K562 (cell line): ENCODE results near the gene COMTD1. TPM values are rescaled to one million over a fixed set of nuclear protein-coding genes. Genes with fewer than 3 reads are reported as not detected.

Source experiments
- ATF7 ChIP-seq: fragments of 450-650 bp; IDR thresholded peaks from 2 replicates; pipeline ENCODE4 v1.7.1; 2014; ENCODE audit warnings: mild to moderate bottlenecking, moderate library complexity
- BRD4 ChIP-seq: fragments of 200-600 bp; sonication (generic); IDR thresholded peaks from 2 replicates; pipeline ENCODE4 v1.6.1; 2017; ENCODE audit warnings: inconsistent platforms
- CHD1 ChIP-seq: fragments of 200-600 bp; sonication (generic); IDR thresholded peaks from one replicate; pipeline ENCODE4 v1.6.1; 2012; ENCODE audit warnings: mild to moderate bottlenecking, moderate library complexity, low read length, inconsistent platforms
- E2F3 ChIP-seq: fragments of 250-450 bp; sonication (Bioruptor Pico); IDR thresholded peaks from 2 replicates; pipeline ENCODE4 v1.4.0; 2020; ENCODE audit warnings: mild to moderate bottlenecking
- HNRNPH1 ChIP-seq: fragments of 200-400 bp; formaldehyde crosslinking; optimal IDR thresholded peaks from 2 replicates; pipeline ENCODE3; 2017; ENCODE audit warnings: low read depth, mild to moderate bottlenecking, low read length, moderate library complexity
- HNRNPLL ChIP-seq: fragments of 200-400 bp; formaldehyde crosslinking; IDR thresholded peaks from 2 replicates; pipeline ENCODE4 v1.6.1; 2017; ENCODE audit warnings: low read length, low read depth, mild to moderate bottlenecking; ENCODE audit not compliant: poor library complexity, severe bottlenecking
- KLF1 ChIP-seq: fragments of 450-650 bp; IDR thresholded peaks from 2 replicates; pipeline ENCODE4 v1.6.1; 2016; ENCODE audit warnings: missing genetic modification characterization, missing compliant biosample characterization
- MTA3 ChIP-seq: fragments of 450-650 bp; formaldehyde crosslinking; IDR thresholded peaks from 2 replicates; pipeline ENCODE4 v1.6.1; 2017; ENCODE audit warnings: mild to moderate bottlenecking, borderline replicate concordance
- REST ChIP-seq, 2 experiments: fragments of 450-650 bp; formaldehyde crosslinking in 1 of 2; IDR thresholded peaks; 2 replicates each; pipeline versions ENCODE4 v1.4.0 to v1.6.1; 2014 to 2020; ENCODE audit warnings: mild to moderate bottlenecking in 2 of 2, borderline replicate concordance in 1 of 2, low read depth in 1 of 2
- RFX5 ChIP-seq: IDR thresholded peaks from 2 replicates; pipeline ENCODE4 v1.6.1; 2011; ENCODE audit warnings: low read depth, mild to moderate bottlenecking, improper control_type of control experiment, low read length
- SAFB ChIP-seq: fragments of 200-400 bp; formaldehyde crosslinking; IDR thresholded peaks from 2 replicates; pipeline ENCODE4 v1.6.1; 2017; ENCODE audit warnings: low read depth, low read length, borderline replicate concordance
- SAP30 ChIP-seq: fragments of 200-600 bp; sonication (generic); IDR thresholded peaks from 2 replicates; pipeline ENCODE4 v1.6.1; 2012; ENCODE audit warnings: borderline replicate concordance, low read depth, mild to moderate bottlenecking, moderate library complexity, low read length, control low read depth, inconsistent platforms; ENCODE audit not compliant: insufficient read depth, poor library complexity, severe bottlenecking
- U2AF1 ChIP-seq: fragments of 200-400 bp; formaldehyde crosslinking; optimal IDR thresholded peaks from 2 replicates; pipeline ENCODE3; 2017; ENCODE audit warnings: mild to moderate bottlenecking, low read depth, low read length, moderate library complexity
- UBTF ChIP-seq, 2 experiments: IDR thresholded peaks; 2 replicates each; pipeline ENCODE4 v1.6.1; 2012; ENCODE audit warnings: improper control_type of control experiment in 2 of 2, low read depth in 2 of 2, low read length in 2 of 2, borderline replicate concordance in 1 of 2
- YY1 ChIP-seq, 3 experiments: IDR thresholded peaks; 2 replicates each; pipeline ENCODE4 v1.6.1; 2011; ENCODE audit warnings: low read length in 2 of 3, mild to moderate bottlenecking in 2 of 3, moderate library complexity in 2 of 3, borderline replicate concordance in 1 of 3, control low read depth in 1 of 3, low read depth in 1 of 3; ENCODE audit not compliant: insufficient read depth in 3 of 3, insufficient replicate concordance in 2 of 3, control insufficient read depth in 1 of 3, insufficient read length in 1 of 3; ENCODE audit errors: extremely low read depth in 1 of 3
- polyA plus RNA-seq, 8 experiments: library from polyadenylated mRNA; depleted of rRNA in 4 of 8; stranded (reverse) in 5 of 8; unstranded in 3 of 8; fragments of >200 nt; fragmentation: Nextera tagmentation in 2 of 8; fragmentation: Illumina TruSeq in 1 of 8; extraction: Ambion mirVana in 2 of 8; extraction: Trizol in 1 of 8; gene quantifications; 2 replicates each; pipeline versions ENCODE4 v1.2.1 to v1.2.3, GENCODE V29; 2011 to 2014; ENCODE audit warnings: inconsistent platforms in 1 of 8, missing spikeins in 1 of 8
- total RNA-seq, 7 experiments: library from RNA; depleted of rRNA in 6 of 7; stranded (reverse); fragments of >200 nt in 6 of 7; fragmentation: Illumina TruSeq in 2 of 7; extraction: Trizol in 2 of 7; gene quantifications; 2 replicates each; pipeline versions ENCODE4 v1.2.1 to v1.2.3, GENCODE V29; 2011 to 2021; ENCODE audit warnings: low replicate concordance in 1 of 7

The COMTD1 gene
- total and polyA plus RNA-seq, 9 of the 15 experiments (the other 6 are each of a cell fraction or from before 2014, with no cell fraction given) = 0.41 to 112 (median 13.7) TPM

- peak; percentile 14; the same call in 1 of the 2 replicates for TF ChIP-seq REST (IDR thresholded peaks at IDR 0.05; ENCODE audit: borderline replicate concordance)
- TF ChIP-seq REST (CRISPR knock-in tag; IDR thresholded peaks at IDR 0.05; ENCODE audit: low read depth) = no peak; the same call in 1 of the 2 replicates
- TF ChIP-seq HNRNPLL = no peak
- TF ChIP-seq RFX5 = no peak
- TF ChIP-seq SAP30 = peak; percentile 62
- no peak for TF ChIP-seq E2F3
- TF ChIP-seq HNRNPH1 = no peak
- TF ChIP-seq SAFB = no peak
- TF ChIP-seq YY1 (IDR thresholded peaks at IDR 0.05; ENCODE audit: borderline replicate concordance in 1 of 3, control insufficient read depth in 1 of 3, extremely low read depth in 1 of 3, insufficient read depth in 3 of 3, insufficient read length in 1 of 3, insufficient replicate concordance in 2 of 3, low read depth in 1 of 3, low read length in 2 of 3) = peak in 1 of 3 experiments; percentile 40
- TF ChIP-seq U2AF1 = peak; percentile 86
- peak; percentile 69 for TF ChIP-seq CHD1
- TF ChIP-seq MTA3 = peak; percentile 50; the same call in 1 of the 2 replicates
- 0 out of 2 replicates have a peak, but pooled peaks have one; percentile 19 for TF ChIP-seq KLF1 (tag)
- peak in 1 of 2 experiments; percentile 81; a peak in 1 of 4 replicates for TF ChIP-seq UBTF (IDR thresholded peaks at IDR 0.05; ENCODE audit: borderline replicate concordance in 1 of 2, low read depth in 2 of 2, low read length in 2 of 2)
- peak; percentile 45 for TF ChIP-seq ATF7
- peak; percentile 81; the same call in 1 of the 2 replicates for TF ChIP-seq BRD4
Measured at GRCh38 chr10:75234683-75235374, 928 bp downstream of the COMTD1 start (continued).
